SK-N-SH (cell line): ENCODE measurements around the gene ADD3. TPM values are rescaled to one million over a fixed set of nuclear protein-coding genes. Genes with fewer than 3 reads are reported as not detected.

Experiments
- CTCF ChIA-PET: fragments of 300-600, 350-600 bp; formaldehyde crosslinking; extraction: SDS; loops from one replicate; lab custom pipeline; 2021; lab: Yijun Ruan, JAX
- POLR2A ChIA-PET: fragments of 350-600 bp; sonication (Branson Sonifier 250); formaldehyde crosslinking; extraction: SDS; loops from one replicate; lab custom pipeline; 2020; ENCODE audit warnings: antibody characterized with exemption, inconsistent platforms; lab: Yijun Ruan, JAX
- DNase-seq: peaks from one replicate; pipeline ENCODE4 v3.0.0; 2012
- H2AFZ ChIP-seq: fragments of 200-600 bp; sonication (generic); 2 replicates; pipeline ENCODE4 v1.8.1; 2016; ENCODE audit warnings: antibody characterized with exemption, mild to moderate bottlenecking, low read depth
- H3F3A ChIP-seq: fragments of 200-600 bp; sonication (generic); replicated peaks from 2 replicates; pipeline ENCODE3; 2016; ENCODE audit warnings: antibody characterized with exemption, mild to moderate bottlenecking; ENCODE audit not compliant: insufficient read depth
- H3K27ac ChIP-seq, 2 experiments: fragments of 200-500 bp in 1 of 2; fragments of 200-600 bp in 1 of 2; sonication (Bioruptor generic) in 1 of 2; sonication (generic), shearing (Covaris generic) in 1 of 2; 2 replicates each; pipeline versions ENCODE4 v1.5.1 to v1.6.1; 2014 to 2016; ENCODE audit warnings: low read depth in 2 of 2, inconsistent platforms in 1 of 2, low read length in 1 of 2, mild to moderate bottlenecking in 1 of 2, mixed read lengths in 1 of 2
- H3K27me3 ChIP-seq: fragments of 200-600 bp; sonication (generic), shearing (Covaris generic); 2 replicates; pipeline ENCODE4 v1.6.1; 2016; ENCODE audit warnings: mixed run types; ENCODE audit not compliant: insufficient read depth
- H3K36me3 ChIP-seq, 2 experiments: fragments of 200-500 bp in 1 of 2; fragments of 200-600 bp in 1 of 2; sonication (Bioruptor generic) in 1 of 2; sonication (generic) in 1 of 2; replicated peaks in 1 of 2; 2 replicates each; pipeline versions ENCODE3 to v1.5.1; 2014 to 2016; ENCODE audit warnings: low read length in 1 of 2, mild to moderate bottlenecking in 1 of 2; ENCODE audit not compliant: insufficient read depth in 2 of 2, control insufficient read depth in 1 of 2
- H3K4me1 ChIP-seq, 2 experiments: fragments of 200-500 bp in 1 of 2; fragments of 200-600 bp in 1 of 2; sonication (Bioruptor generic) in 1 of 2; sonication (generic), shearing (Covaris generic) in 1 of 2; 2 replicates each; pipeline versions ENCODE4 v1.5.1 to v1.6.1; 2014 to 2016; ENCODE audit warnings: low read depth in 1 of 2, low read length in 1 of 2, mixed run types in 1 of 2; ENCODE audit not compliant: insufficient read depth in 2 of 2, control insufficient read depth in 1 of 2
- H3K4me2 ChIP-seq: fragments of 200-600 bp; sonication (generic), shearing (Covaris generic); 2 replicates; pipeline ENCODE4 v1.6.1; 2017; ENCODE audit warnings: mixed run types
- H3K4me3 ChIP-seq, 2 experiments: fragments of 200-500 bp in 1 of 2; fragments of 200-600 bp in 1 of 2; sonication (Bioruptor generic) in 1 of 2; sonication (generic), shearing (Covaris generic) in 1 of 2; 2 replicates each; pipeline versions ENCODE4 v1.5.1 to v1.8.1; 2014 to 2016; ENCODE audit warnings: low read depth in 2 of 2, inconsistent platforms in 1 of 2, low read length in 1 of 2, mild to moderate bottlenecking in 1 of 2, mixed read lengths in 1 of 2, moderate library complexity in 1 of 2
- H3K79me2 ChIP-seq: fragments of 200-600 bp; sonication (generic); 2 replicates; pipeline ENCODE4 v1.8.1; 2017; ENCODE audit warnings: mild to moderate bottlenecking; ENCODE audit not compliant: insufficient read depth
- H3K9ac ChIP-seq: fragments of 200-600 bp; sonication (generic); 2 replicates; pipeline ENCODE4 v1.6.1; 2017; ENCODE audit warnings: mixed run types
- H3K9me2 ChIP-seq: fragments of 200-600 bp; sonication (generic); 2 replicates; pipeline ENCODE4 v1.6.1; 2017; ENCODE audit warnings: mixed run types
- H3K9me3 ChIP-seq: fragments of 200-600 bp; sonication (generic); 2 replicates; pipeline ENCODE4 v1.6.1; 2017; ENCODE audit warnings: mixed run types, mild to moderate bottlenecking, moderate library complexity
- H4K20me1 ChIP-seq: fragments of 200-600 bp; sonication (generic); 2 replicates; pipeline ENCODE4 v1.6.1; 2017; ENCODE audit warnings: mild to moderate bottlenecking, mixed run types; ENCODE audit not compliant: insufficient read depth
- ELF1 ChIP-seq: IDR thresholded peaks from 2 replicates; pipeline ENCODE4 v1.4.0; 2012
- EP300 ChIP-seq, 2 experiments: IDR thresholded peaks; 2 replicates each; pipeline versions ENCODE4 v1.4.0 to v1.6.1; 2012; ENCODE audit warnings: borderline replicate concordance in 1 of 2, low read depth in 1 of 2, low read length in 1 of 2
- FOXJ3 ChIP-seq: sonication (generic); formaldehyde crosslinking; IDR thresholded peaks from 2 replicates; pipeline ENCODE4 v1.5.1; 2020; ENCODE audit warnings: mild to moderate bottlenecking, missing genetic modification reagents
- FOXM1 ChIP-seq: IDR thresholded peaks from 2 replicates; pipeline ENCODE4 v1.4.0; 2012; ENCODE audit warnings: low read depth, mild to moderate bottlenecking
- GATA2 ChIP-seq: sonication (generic); formaldehyde crosslinking; IDR thresholded peaks from 2 replicates; pipeline ENCODE4 v1.5.0; 2020; ENCODE audit warnings: mild to moderate bottlenecking, missing genetic modification reagents
- IRF3 ChIP-seq: fragments of 150-350 bp; IDR thresholded peaks from 2 replicates; pipeline ENCODE4 v1.6.1; 2016; ENCODE audit warnings: mild to moderate bottlenecking, low read depth, low read length
- NFIC ChIP-seq: IDR thresholded peaks from 2 replicates; pipeline ENCODE4 v1.4.0; 2012; ENCODE audit warnings: borderline replicate concordance
- NRF1 ChIP-seq: IDR thresholded peaks from 2 replicates; pipeline ENCODE4 v1.6.1; 2012; ENCODE audit warnings: low read depth, mild to moderate bottlenecking, low read length
- POLR2AphosphoS5 ChIP-seq: IDR thresholded peaks from 2 replicates; pipeline ENCODE4 v1.6.1; 2012; ENCODE audit warnings: low read depth, low read length
- RCOR1 ChIP-seq: fragments of 150-350 bp; IDR thresholded peaks from 2 replicates; pipeline ENCODE4 v1.6.1; 2017; ENCODE audit warnings: antibody characterized with exemption, low read length
- SIN3A ChIP-seq: IDR thresholded peaks from 2 replicates; pipeline ENCODE4 v1.6.1; 2012; ENCODE audit warnings: low read depth, mild to moderate bottlenecking, low read length, moderate library complexity, borderline replicate concordance
- SMC3 ChIP-seq: IDR thresholded peaks from 2 replicates; pipeline ENCODE4 v1.6.1; 2012; ENCODE audit warnings: low read depth, low read length, improper control_type of control experiment
- TAF1 ChIP-seq: IDR thresholded peaks from 2 replicates; pipeline ENCODE4 v1.6.1; 2012; ENCODE audit warnings: low read depth, mild to moderate bottlenecking, low read length, moderate library complexity, borderline replicate concordance
- TCF12 ChIP-seq: IDR thresholded peaks from 2 replicates; pipeline ENCODE4 v1.4.0; 2012
- TEAD4 ChIP-seq: IDR thresholded peaks from 2 replicates; pipeline ENCODE4 v1.4.0; 2012; ENCODE audit warnings: mild to moderate bottlenecking, borderline replicate concordance; ENCODE audit not compliant: insufficient read depth
- USF2 ChIP-seq: fragments of 150-350 bp; IDR thresholded peaks from 2 replicates; pipeline ENCODE4 v1.6.1; 2017; ENCODE audit warnings: antibody characterized with exemption, low read length, low read depth, borderline replicate concordance
- YY1 ChIP-seq: IDR thresholded peaks from 2 replicates; pipeline ENCODE4 v1.4.0; 2012; ENCODE audit warnings: low read depth, mild to moderate bottlenecking
- WGBS: methylation state at CpG from one replicate; pipeline ENCODE4 v1.1.6; 2017; ENCODE audit warnings: low lambda C conversion rate; 5-methylcytosine and 5-hydroxymethylcytosine counted together
- polyA plus RNA-seq, 3 experiments: library from polyadenylated mRNA; depleted of rRNA; stranded (reverse); fragments of >200 nt; gene quantifications; 2 replicates each; pipeline ENCODE4 v1.2.3, GENCODE V29; 2012
- TF ChIP-seq, protein P1 (sequence below): IDR thresholded peaks from 2 replicates; pipeline ENCODE4 v1.4.0; 2012; ENCODE audit warnings: low read depth
- TF ChIP-seq, protein P2 (sequence below): IDR thresholded peaks from 2 replicates; pipeline ENCODE4; 2012
- TF ChIP-seq, protein P3 (sequence below): fragments of 200-600 bp; sonication (generic); IDR thresholded peaks from 2 replicates; pipeline ENCODE4 v1.6.1; 2017; ENCODE audit warnings: antibody characterized with exemption, mild to moderate bottlenecking, moderate library complexity

Gene ADD3
- polyA plus RNA-seq, 1 of the 3 experiments (the other 2 are of a cell fraction), result 27.6 TPM

GRCh38 chr10:110088367-110089104 lies 80.8 kb downstream of the ADD3 start:
- CTCF ChIA-PET, result interaction anchor here (1.5 kb wide), 1 partner anchor 204 kb away, joined by 7 read pairs; no protein-coding TSS in a partner anchor
- Histone ChIP-seq H3K36me3 (no peaks in the 10 kb centered on the region), H3K79me2 (peaks cover 11% of the 10 kb centered on the region; the same call in 1 of the 2 replicates), H3K4me3 (no peak overlapping the region), H3F3A (peaks cover 17% of the 10 kb centered on the region), H3K9me2 (no peaks in the 10 kb centered on the region), H3K27me3 (no peaks in the 10 kb centered on the region), H3K27ac (no peak overlapping the region), H4K20me1 (no peaks in the 10 kb centered on the region), H3K9ac (no peak overlapping the region), H3K4me2 (no peak overlapping the region), H2AFZ (no peak overlapping the region), H3K9me3 (no peaks in the 10 kb centered on the region), H3K4me1 (peaks cover 0 to 21% of the 10 kb centered on the region in 2 experiments; a peak in 2 of 4 replicates)
- 98% methylated on average over 4 of the region's 4 CpGs for WGBS
- TF ChIP-seq, protein P1, sequence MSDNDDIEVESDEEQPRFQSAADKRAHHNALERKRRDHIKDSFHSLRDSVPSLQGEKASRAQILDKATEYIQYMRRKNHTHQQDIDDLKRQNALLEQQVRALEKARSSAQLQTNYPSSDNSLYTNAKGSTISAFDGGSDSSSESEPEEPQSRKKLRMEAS, result no peak
- no peak for TF ChIP-seq FOXM1
- TF ChIP-seq RCOR1, result no peak
- no peak for TF ChIP-seq NFIC
- no peak for TF ChIP-seq TCF12
- no peak for TF ChIP-seq GATA2
- TF ChIP-seq IRF3, result no peak
- no peak for TF ChIP-seq EP300 (IDR thresholded peaks at IDR 0.05; ENCODE audit: borderline replicate concordance in 1 of 2, low read depth in 1 of 2, low read length in 1 of 2)
- no peak for TF ChIP-seq FOXJ3 (CRISPR knock-in tag)
- no peak for TF ChIP-seq SIN3A
- TF ChIP-seq USF2, result no peak
- TF ChIP-seq, protein P2, sequence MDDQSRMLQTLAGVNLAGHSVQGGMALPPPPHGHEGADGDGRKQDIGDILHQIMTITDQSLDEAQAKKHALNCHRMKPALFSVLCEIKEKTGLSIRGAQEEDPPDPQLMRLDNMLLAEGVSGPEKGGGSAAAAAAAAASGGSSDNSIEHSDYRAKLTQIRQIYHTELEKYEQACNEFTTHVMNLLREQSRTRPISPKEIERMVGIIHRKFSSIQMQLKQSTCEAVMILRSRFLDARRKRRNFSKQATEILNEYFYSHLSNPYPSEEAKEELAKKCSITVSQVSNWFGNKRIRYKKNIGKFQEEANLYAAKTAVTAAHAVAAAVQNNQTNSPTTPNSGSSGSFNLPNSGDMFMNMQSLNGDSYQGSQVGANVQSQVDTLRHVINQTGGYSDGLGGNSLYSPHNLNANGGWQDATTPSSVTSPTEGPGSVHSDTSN, result no peak
- TF ChIP-seq NRF1, result no peak
- no peak for TF ChIP-seq SMC3
- TF ChIP-seq POLR2AphosphoS5, result no peak
- no peak for TF ChIP-seq TAF1
- TF ChIP-seq YY1, result no peak
- no peak for TF ChIP-seq ELF1
- TF ChIP-seq, protein P3, sequence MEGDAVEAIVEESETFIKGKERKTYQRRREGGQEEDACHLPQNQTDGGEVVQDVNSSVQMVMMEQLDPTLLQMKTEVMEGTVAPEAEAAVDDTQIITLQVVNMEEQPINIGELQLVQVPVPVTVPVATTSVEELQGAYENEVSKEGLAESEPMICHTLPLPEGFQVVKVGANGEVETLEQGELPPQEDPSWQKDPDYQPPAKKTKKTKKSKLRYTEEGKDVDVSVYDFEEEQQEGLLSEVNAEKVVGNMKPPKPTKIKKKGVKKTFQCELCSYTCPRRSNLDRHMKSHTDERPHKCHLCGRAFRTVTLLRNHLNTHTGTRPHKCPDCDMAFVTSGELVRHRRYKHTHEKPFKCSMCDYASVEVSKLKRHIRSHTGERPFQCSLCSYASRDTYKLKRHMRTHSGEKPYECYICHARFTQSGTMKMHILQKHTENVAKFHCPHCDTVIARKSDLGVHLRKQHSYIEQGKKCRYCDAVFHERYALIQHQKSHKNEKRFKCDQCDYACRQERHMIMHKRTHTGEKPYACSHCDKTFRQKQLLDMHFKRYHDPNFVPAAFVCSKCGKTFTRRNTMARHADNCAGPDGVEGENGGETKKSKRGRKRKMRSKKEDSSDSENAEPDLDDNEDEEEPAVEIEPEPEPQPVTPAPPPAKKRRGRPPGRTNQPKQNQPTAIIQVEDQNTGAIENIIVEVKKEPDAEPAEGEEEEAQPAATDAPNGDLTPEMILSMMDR, result no peak
- TF ChIP-seq TEAD4, result no peak
- POLR2A ChIA-PET, result no interaction called here
- DNase-seq, result no peak
